Neural crest cell (in vitro differentiated cells): ENCODE results near the gene GARIN3. TPM values are rescaled to one million over a fixed set of nuclear protein-coding genes. Genes with fewer than 3 reads are reported as not detected.

Experiments used
- DNase-seq: peaks from one replicate; pipeline ENCODE4 v3.0.0; 2021; ENCODE audit warnings: low read depth, mixed read lengths, low spot score
- H3K27ac Mint-ChIP-seq: one replicate; pipeline ENCODE4 v1.8.0; 2021; ENCODE audit warnings: mild to moderate bottlenecking, mixed read lengths; ENCODE audit not compliant: unreplicated experiment
- H3K27me3 Mint-ChIP-seq: 2 replicates; pipeline ENCODE4 v1.8.0; 2021; ENCODE audit warnings: low read depth, mild to moderate bottlenecking, mixed read lengths
- H3K36me3 Mint-ChIP-seq: 2 replicates; pipeline ENCODE4 v1.8.0; 2021; ENCODE audit warnings: low read depth, mild to moderate bottlenecking, mixed read lengths
- H3K4me1 Mint-ChIP-seq: 2 replicates; pipeline ENCODE4 v1.8.0; 2021; ENCODE audit warnings: mixed read lengths
- H3K4me3 Mint-ChIP-seq: one replicate; pipeline ENCODE4 v1.8.0; 2021; ENCODE audit warnings: mild to moderate bottlenecking, mixed read lengths
- H3K9me3 Mint-ChIP-seq: 2 replicates; pipeline ENCODE4 v1.8.0; 2021; ENCODE audit warnings: mixed read lengths
- total RNA-seq: library from RNA; stranded (reverse); gene quantifications from 2 replicates; pipeline ENCODE4 v1.2.1, GENCODE V29; 2021
- TF ChIP-seq, protein P1 (sequence below): fragments of 200-600 bp; sonication (generic); conservative IDR thresholded peaks from 2 replicates; pipeline ENCODE4 v1.5.0; 2021; ENCODE audit warnings: antibody characterized with exemption, mild to moderate bottlenecking

The GARIN3 gene
- total RNA-seq, 1 donor from 2014 or later: not detected

DNA sequence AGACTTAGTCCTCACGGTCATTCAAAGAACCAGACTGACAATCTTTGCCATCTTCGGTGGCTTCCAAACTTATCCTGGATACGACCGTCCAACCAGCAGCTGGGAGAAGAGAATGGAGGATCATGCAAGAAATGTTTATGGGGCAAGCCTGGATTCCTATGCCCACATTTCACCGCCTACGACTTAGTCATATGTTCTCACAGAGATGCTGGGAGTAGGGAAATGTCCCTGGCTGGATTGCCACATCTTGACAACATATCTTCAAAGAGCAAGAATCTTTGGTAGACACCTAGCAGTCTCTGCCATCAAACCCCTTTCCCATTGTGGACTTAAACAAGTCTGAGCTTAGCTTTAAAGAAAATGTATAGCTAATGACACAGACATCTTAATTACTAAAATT lies 28.4 kb downstream of the GARIN3 start:
- H3K4me3 Mint-ChIP-seq: no peak overlapping the region
- no peak overlapping the region for H3K27ac Mint-ChIP-seq
- H3K9me3 Mint-ChIP-seq: no peaks in the 10 kb centered on the region
- no peak for DNase-seq
- peaks cover 5% of the 10 kb centered on the region for H3K36me3 Mint-ChIP-seq
- TF ChIP-seq, protein P1, sequence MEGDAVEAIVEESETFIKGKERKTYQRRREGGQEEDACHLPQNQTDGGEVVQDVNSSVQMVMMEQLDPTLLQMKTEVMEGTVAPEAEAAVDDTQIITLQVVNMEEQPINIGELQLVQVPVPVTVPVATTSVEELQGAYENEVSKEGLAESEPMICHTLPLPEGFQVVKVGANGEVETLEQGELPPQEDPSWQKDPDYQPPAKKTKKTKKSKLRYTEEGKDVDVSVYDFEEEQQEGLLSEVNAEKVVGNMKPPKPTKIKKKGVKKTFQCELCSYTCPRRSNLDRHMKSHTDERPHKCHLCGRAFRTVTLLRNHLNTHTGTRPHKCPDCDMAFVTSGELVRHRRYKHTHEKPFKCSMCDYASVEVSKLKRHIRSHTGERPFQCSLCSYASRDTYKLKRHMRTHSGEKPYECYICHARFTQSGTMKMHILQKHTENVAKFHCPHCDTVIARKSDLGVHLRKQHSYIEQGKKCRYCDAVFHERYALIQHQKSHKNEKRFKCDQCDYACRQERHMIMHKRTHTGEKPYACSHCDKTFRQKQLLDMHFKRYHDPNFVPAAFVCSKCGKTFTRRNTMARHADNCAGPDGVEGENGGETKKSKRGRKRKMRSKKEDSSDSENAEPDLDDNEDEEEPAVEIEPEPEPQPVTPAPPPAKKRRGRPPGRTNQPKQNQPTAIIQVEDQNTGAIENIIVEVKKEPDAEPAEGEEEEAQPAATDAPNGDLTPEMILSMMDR: no peak
- peaks cover 4% of the 10 kb centered on the region for H3K4me1 Mint-ChIP-seq
- H3K27me3 Mint-ChIP-seq: no peaks in the 10 kb centered on the region

DNA sequence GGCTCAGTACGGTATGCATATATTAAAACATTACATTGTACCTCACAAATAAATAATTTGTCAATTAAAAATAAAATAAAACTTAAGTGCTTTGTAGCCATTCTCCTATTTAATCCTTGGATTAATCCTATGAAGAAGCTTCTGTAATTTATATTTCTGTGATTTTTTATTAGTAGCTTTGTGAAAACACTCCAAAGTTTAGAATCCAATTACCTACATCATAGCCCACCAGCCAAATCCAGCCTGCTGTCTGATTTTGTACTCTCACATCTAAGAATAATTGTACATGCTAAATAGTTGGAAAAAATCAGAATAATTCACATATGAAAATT lies 33.8 kb downstream of the GARIN3 start:
- no peak overlapping the region for H3K27ac Mint-ChIP-seq
- no peaks in the 10 kb centered on the region for H3K36me3 Mint-ChIP-seq
- H3K9me3 Mint-ChIP-seq: no peaks in the 10 kb centered on the region
- DNase-seq: no peak
- H3K4me3 Mint-ChIP-seq: no peak overlapping the region
- TF ChIP-seq, protein P1: no peak
- no peaks in the 10 kb centered on the region for H3K4me1 Mint-ChIP-seq
- no peaks in the 10 kb centered on the region for H3K27me3 Mint-ChIP-seq

DNA sequence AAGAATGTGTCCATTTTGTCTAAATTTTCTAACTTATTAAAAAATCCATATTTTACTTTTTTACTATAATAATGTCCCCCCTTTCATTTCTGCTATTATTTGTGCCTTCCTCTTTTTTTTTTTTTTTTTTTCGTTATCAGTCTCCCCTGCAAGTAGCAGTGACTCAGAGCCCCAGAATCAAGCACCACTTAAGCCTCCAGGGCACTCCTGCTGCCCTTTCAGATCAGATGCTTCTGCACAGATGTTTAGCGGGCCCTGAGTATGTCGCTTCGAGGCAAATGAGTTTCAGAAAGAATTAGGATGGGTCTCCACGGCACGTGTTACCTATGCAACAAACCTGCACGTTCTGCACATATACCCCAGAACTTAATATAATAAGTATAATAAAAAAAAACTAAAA lies 35.1 kb downstream of the GARIN3 start:
- Mint-ChIP-seq H3K27ac (no peak overlapping the region), H3K27me3 (no peaks in the 10 kb centered on the region), H3K9me3 (no peaks in the 10 kb centered on the region), H3K36me3 (no peaks in the 10 kb centered on the region), H3K4me3 (no peak overlapping the region), H3K4me1 (no peaks in the 10 kb centered on the region)
- no peak for DNase-seq
- TF ChIP-seq, protein P1: no peak

DNA sequence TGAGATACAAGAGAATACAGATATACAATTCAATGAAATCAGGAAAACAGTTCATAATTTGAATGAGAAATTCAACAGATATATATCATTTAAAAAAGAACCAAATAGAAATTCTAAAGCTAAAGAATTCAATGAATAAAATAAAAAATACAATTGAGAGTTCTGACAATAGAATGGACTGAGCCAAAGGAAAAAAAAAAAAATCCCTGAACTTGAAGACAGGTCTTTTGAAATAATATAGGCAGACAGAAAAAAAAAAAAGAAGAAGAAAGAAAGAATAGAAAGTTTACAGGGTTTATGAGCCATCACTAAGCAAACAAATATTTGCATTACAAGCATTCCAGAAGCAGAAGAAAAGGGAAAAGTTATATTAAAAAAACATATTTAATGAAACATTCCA lies 44.4 kb downstream of the GARIN3 start:
- H3K27ac Mint-ChIP-seq: no peak overlapping the region
- no peaks in the 10 kb centered on the region for H3K4me1 Mint-ChIP-seq
- peaks cover 12% of the 10 kb centered on the region for H3K9me3 Mint-ChIP-seq
- no peak for DNase-seq
- peaks cover 3% of the 10 kb centered on the region for H3K36me3 Mint-ChIP-seq
- TF ChIP-seq, protein P1: no peak
- H3K27me3 Mint-ChIP-seq: no peaks in the 10 kb centered on the region
- H3K4me3 Mint-ChIP-seq: no peak overlapping the region

DNA sequence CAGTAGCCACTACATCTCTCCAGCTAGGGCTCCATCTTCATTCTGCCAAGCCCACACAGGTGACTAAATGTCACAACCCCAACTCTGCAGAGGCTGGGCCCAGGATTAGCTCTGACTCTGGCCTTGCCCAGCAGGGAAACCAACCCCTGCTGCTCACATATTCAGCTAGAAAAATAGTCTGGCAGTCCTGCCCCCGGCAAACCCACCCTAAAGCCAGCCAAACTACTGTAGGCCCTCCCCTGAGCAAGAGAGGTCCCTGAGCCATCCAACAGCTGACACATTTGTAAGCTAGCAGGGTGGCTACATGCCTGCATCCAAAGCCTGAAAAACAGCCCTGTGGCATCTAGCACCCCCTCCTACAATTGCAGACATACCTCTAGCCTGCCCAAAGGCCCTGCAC lies 46.0 kb downstream of the GARIN3 start:
- no peak overlapping the region for H3K27ac Mint-ChIP-seq
- H3K4me1 Mint-ChIP-seq: no peaks in the 10 kb centered on the region
- TF ChIP-seq, protein P1: no peak

DNA sequence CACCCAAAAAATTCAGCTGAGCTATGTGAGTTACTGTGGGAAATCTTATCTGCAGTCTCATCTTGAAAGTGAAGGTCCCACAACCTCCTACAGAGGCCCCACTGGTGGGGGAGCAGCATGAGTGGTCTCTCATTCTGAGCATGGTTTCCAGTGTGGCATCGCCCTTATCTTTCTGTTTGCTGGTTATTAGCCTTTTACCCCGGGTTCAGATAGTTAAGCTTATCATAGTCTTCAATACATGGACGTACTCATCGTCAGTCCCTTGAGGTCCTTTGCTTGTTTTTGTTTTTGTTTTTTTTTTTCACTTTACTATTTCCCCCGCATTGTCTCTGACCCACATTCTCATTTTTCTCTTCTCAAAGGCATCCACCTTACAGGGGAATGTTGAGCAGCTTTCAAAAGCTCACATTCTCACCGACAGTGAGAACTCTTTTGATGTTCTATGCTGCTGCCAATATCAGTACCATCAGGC lies 49.5 kb downstream of the GARIN3 start:
- no peak for DNase-seq
- no peaks in the 10 kb centered on the region for H3K4me1 Mint-ChIP-seq
- H3K27ac Mint-ChIP-seq: no peak overlapping the region
- peaks cover 3% of the 10 kb centered on the region for H3K9me3 Mint-ChIP-seq
- no peaks in the 10 kb centered on the region for H3K27me3 Mint-ChIP-seq
- H3K4me3 Mint-ChIP-seq: no peak overlapping the region
- H3K36me3 Mint-ChIP-seq: peaks cover 3% of the 10 kb centered on the region
- TF ChIP-seq, protein P1: no peak

More for the DNA sequence above, 46.0 kb downstream of the GARIN3 start:
- Mint-ChIP-seq H3K4me3 (no peak overlapping the region), H3K27me3 (no peaks in the 10 kb centered on the region), H3K36me3 (peaks cover 3% of the 10 kb centered on the region), H3K9me3 (peaks cover 12% of the 10 kb centered on the region)
- DNase-seq: no peak
